Measurements from ENCODE around the gene CFAP157.

DNA sequence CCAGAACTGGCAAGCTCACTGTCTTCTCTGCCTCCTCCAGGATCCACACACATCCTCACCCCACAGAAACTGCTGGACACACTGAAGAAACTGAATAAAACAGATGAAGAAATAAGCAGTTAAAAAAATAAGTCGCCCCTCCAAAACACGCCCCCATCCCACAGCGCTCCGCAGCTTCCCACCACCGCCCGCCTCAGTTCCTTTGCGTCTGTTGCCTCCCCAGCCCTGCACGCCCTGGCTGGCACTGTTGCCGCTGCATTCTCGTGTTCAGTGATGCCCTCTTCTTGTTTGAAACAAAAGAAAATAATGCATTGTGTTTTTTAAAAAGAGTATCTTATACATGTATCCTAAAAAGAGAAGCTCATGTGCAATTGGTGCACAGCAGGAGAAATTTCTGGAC is 16.1 kb upstream of the CFAP157 start:
- TF ChIP-seq POLR2AphosphoS5 (IDR thresholded peaks at IDR 0.05; ENCODE audit: low read depth, low read length), result no peak
- no peak for TF ChIP-seq POLR2A (IDR thresholded peaks at IDR 0.05; ENCODE audit: low read depth, low read length)
- TF ChIP-seq POU2F2 (IDR thresholded peaks at IDR 0.05; ENCODE audit: low read depth, low read length), result no peak
- TF ChIP-seq TAF1 (IDR thresholded peaks at IDR 0.05; ENCODE audit: low read depth, low read length), result no peak

All from GM12891 (cell line).